ENCODE results near the gene PANK4. TPM values are rescaled to one million over a fixed set of nuclear protein-coding genes. Genes with fewer than 3 reads are reported as not detected.

PANK4 gene
- total RNA-seq, 1 experiment from 2014 or later = 32.2 TPM

GRCh38 chr1:2561446-2561845 is 35.0 kb upstream of the PANK4 start:
- Mint-ChIP-seq H3K9me3 (no peaks in the 10 kb centered on the region; a peak in 1 of 5 replicates), H3K4me1 (peaks cover 3 to 10% of the 10 kb centered on the region in 2 experiments), H3K36me3 (ENCODE audit: insufficient read depth in 1 of 3, low read depth in 3 of 3) (no peaks in the 10 kb centered on the region), H3K4me3 (no peak overlapping the region), H3K27me3 (ENCODE audit: low read depth) (peaks cover 3% of the 10 kb centered on the region), H3K27ac (no peak overlapping the region; a peak in 2 of 7 replicates)
- H3K14ac ChIP-seq (ENCODE audit: insufficient read depth, low read length) = no peak overlapping the region
- H4K8ac ChIP-seq (replicated peaks; ENCODE audit: insufficient read length, low read depth, low read length) = no peak overlapping the region
- no peak overlapping the region for H3K4ac ChIP-seq (ENCODE audit: low read depth, low read length)
- no peak overlapping the region for H3K27ac ChIP-seq (ENCODE audit: insufficient read length, low read depth, low read length)
- no peak for DNase-seq
- no peak overlapping the region for H2BK12ac ChIP-seq (ENCODE audit: insufficient read length, low read depth, low read length)
- H2BK5ac ChIP-seq (ENCODE audit: insufficient read length, low read length) = no peak overlapping the region
- no peak overlapping the region for H4K91ac ChIP-seq (ENCODE audit: insufficient read length, low read depth, low read length)
- no peak overlapping the region for H2BK20ac ChIP-seq (ENCODE audit: low read depth, low read length, poor library complexity, severe bottlenecking)
- H3K9ac ChIP-seq (ENCODE audit: extremely low read depth, insufficient read length, low read length) = no peak overlapping the region
- H4K5ac ChIP-seq (ENCODE audit: insufficient read length, low read depth, low read length) = no peak overlapping the region
- H3T11ph ChIP-seq (ENCODE audit: low read length) = no peak overlapping the region
- no peaks in the 10 kb centered on the region for H3K27me3 ChIP-seq (ENCODE audit: insufficient read depth, low read length)
- no CpG with 5 or more reads among the region's 11 CpGs for WGBS (ENCODE audit: extremely low coverage, insufficient read length, low lambda C conversion rate)
- H2BK15ac ChIP-seq (ENCODE audit: low read depth, low read length) = no peak overlapping the region
- no peak overlapping the region for H2BK120ac ChIP-seq (ENCODE audit: low read depth, low read length, poor library complexity, severe bottlenecking)
- no peak overlapping the region for H3K23ac ChIP-seq (ENCODE audit: insufficient read length, low read depth, low read length)
- no peaks in the 10 kb centered on the region for H3K79me1 ChIP-seq (ENCODE audit: insufficient read depth, low read depth, low read length, poor library complexity, severe bottlenecking)
- no peaks in the 10 kb centered on the region for H3K9me3 ChIP-seq (ENCODE audit: control insufficient read depth, low read depth, low read length)
- no peak overlapping the region for H2AK5ac ChIP-seq (ENCODE audit: insufficient read length, low read length)
- no peaks in the 10 kb centered on the region for H3K79me2 ChIP-seq (ENCODE audit: insufficient read depth, low read length)
- no peaks in the 10 kb centered on the region for H4K20me1 ChIP-seq (ENCODE audit: control insufficient read depth, insufficient read depth, insufficient read length)
- no peak overlapping the region for H3K56ac ChIP-seq (ENCODE audit: insufficient read length, low read depth, low read length)
- no peaks in the 10 kb centered on the region for H3K23me2 ChIP-seq (ENCODE audit: insufficient read length, low read depth, low read length, poor library complexity, severe bottlenecking)
- no peak for TF ChIP-seq CTCF (conservative IDR thresholded peaks at IDR 0.05)
- H3K4me1 ChIP-seq (ENCODE audit: insufficient read depth, low read length) = no peaks in the 10 kb centered on the region
- H2AFZ ChIP-seq (ENCODE audit: low read length) = no peak overlapping the region
- H3K4me2 ChIP-seq (ENCODE audit: insufficient read depth, insufficient read length, low read length) = no peak overlapping the region
- no peak overlapping the region for H3K18ac ChIP-seq (ENCODE audit: insufficient read length, low read depth, low read length)
